ENCODE results near the gene TRIM65. TPM values are rescaled to one million over a fixed set of nuclear protein-coding genes. Genes with fewer than 3 reads are reported as not detected.
"Not testable (repeated sequence)": the region's sequence is repeated elsewhere in the genome, so short reads cannot be mapped to it uniquely, and the experiment has no call there.

The TRIM65 gene
- total and polyA plus RNA-seq, 2 donors = 15.2 to 21.5 TPM

- Histone ChIP-seq H3K4me1 (ENCODE audit: insufficient read depth) (no peaks in the 10 kb centered on the region), H3K36me3 (ENCODE audit: insufficient read depth) (no peaks in the 10 kb centered on the region), H3K27ac (ENCODE audit: low read depth) (peak within 1 kb of the TSS; percentile 41), H3K4me3 (ENCODE audit: low read depth, low read length) (peak within 1 kb of the TSS; percentile 64)
- DNase-seq (ENCODE audit: extremely low spot score) = no peak
- WGBS = under 1% methylated on average over 87 of the region's 87 CpGs
These were observed 18.4 kb downstream of the TRIM65 start, which contains the start of gene TRIM47 for GRCh38 chr17:75878174-75878998. Gene TRIM47 (minus strand): TSS chr17:75878581. CDS start chr17:75878548, 33 bp downstream.

GRCh38 chr17:75877752-75878173, 19.0 kb downstream of the TRIM65 start:
- Histone ChIP-seq H3K27ac (ENCODE audit: low read depth) (peak overlapping the region; percentile 41), H3K36me3 (ENCODE audit: insufficient read depth) (no peaks in the 10 kb centered on the region), H3K4me1 (ENCODE audit: insufficient read depth) (no peaks in the 10 kb centered on the region), H3K4me3 (ENCODE audit: low read depth, low read length) (peak overlapping the region; percentile 64)
- under 1% methylated on average over 56 of the region's 56 CpGs for WGBS
- no peak for DNase-seq (ENCODE audit: extremely low spot score)

DNA sequence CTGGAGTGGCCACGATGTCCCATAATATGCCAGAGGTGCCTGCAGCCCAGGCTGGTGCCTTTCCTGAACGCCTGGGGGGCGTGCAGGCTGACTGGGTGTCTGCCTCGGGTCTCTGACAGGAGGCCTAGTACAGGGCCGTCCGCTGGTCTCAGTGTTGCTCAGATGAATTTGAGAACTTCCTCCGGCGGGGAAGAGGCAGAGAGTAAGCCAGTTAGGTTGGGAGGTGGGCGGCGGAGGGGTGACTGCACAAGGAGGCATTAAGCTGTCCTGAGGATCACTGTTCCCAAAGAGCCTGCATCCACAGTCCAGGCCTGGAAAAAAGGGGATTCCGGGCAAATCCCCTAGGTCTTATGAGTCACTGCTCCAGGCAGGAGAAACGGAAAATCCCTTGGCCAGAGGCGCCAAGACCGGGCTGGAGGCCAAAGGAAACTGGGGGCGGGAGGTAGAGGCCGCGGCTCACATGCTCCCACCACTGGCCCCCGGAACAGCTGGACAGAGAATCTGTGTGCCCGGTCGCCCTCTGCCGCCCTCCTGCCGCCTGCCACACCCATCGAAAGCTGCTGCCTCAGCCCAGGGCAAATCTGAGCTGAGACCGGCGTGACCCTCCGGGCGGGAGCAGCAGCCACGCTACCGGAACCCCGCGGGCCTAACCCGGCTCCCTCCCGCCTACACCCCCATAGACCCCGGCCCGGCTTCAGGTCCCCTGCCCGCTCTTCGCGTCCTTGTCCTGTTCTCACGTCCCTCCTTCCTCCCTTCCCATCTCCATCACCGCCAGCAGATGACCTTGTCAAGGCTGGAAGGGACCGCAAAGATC, 19.6 kb downstream of the TRIM65 start:
- peak overlapping the region; percentile 76 for H3K27ac ChIP-seq (ENCODE audit: low read depth)
- no peak for DNase-seq (ENCODE audit: extremely low spot score)
- 4% methylated on average over 41 of the region's 41 CpGs for WGBS
- no peaks in the 10 kb centered on the region for H3K36me3 ChIP-seq (ENCODE audit: insufficient read depth)
- H3K4me1 ChIP-seq (ENCODE audit: insufficient read depth) = no peaks in the 10 kb centered on the region
- H3K4me3 ChIP-seq (ENCODE audit: low read depth, low read length) = peak overlapping the region; percentile 64

DNA sequence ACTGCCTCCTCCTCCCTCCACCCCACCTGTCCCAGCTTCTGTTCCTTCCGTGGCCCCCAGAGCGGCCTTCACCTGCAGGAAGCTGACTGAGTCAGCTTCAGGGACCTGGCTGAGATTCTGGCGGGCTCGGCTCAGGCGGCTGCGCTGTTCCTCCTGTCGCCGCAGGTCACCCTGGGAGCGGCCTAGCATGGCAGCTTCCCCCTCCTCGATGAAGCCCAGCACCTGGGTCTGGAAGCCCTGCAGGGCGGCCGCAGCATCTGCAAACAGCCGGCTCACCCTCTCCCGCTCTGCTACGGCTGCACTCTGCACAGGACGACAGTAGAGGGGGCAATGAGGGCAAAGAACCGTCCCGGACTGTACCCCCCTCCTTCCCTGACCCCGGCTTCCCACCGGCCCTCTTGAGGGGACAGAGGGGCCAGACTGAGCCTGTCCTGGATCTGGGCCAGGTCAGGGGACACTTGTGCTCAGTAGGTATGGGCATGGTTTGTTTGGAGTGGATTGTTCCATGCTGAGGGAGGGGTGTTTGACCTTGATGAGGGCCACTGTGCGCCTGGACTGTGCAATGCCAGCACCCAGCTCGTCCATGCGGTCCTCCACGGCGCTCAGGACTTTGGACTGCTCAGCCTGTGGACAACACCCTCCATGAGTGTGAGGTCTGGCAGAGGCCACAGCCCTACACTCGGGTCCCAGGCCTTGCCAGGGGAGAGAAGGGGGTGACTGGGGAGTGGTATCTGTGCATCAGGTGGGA, 20.4 kb downstream of the TRIM65 start:
- H3K4me1 ChIP-seq (ENCODE audit: insufficient read depth) = no peaks in the 10 kb centered on the region

GRCh38 chr17:75875940-75876189, 20.9 kb downstream of the TRIM65 start:
- peak overlapping the region; percentile 76 for H3K27ac ChIP-seq (ENCODE audit: low read depth)
- DNase-seq (ENCODE audit: extremely low spot score) = no peak
- no peaks in the 10 kb centered on the region for H3K36me3 ChIP-seq (ENCODE audit: insufficient read depth)
- WGBS = 50% methylated on average over 5 of the region's 5 CpGs
- no peak overlapping the region for H3K4me3 ChIP-seq (ENCODE audit: low read depth, low read length)
- no peaks in the 10 kb centered on the region for H3K4me1 ChIP-seq (ENCODE audit: insufficient read depth)

More for the DNA sequence above, 20.4 kb downstream of the TRIM65 start:
- 23% methylated on average over 26 of the region's 26 CpGs for WGBS
- H3K4me3 ChIP-seq (ENCODE audit: low read depth, low read length) = no peak overlapping the region
- H3K27ac ChIP-seq (ENCODE audit: low read depth) = peak overlapping the region; percentile 76
- no peak for DNase-seq (ENCODE audit: extremely low spot score)
- H3K36me3 ChIP-seq (ENCODE audit: insufficient read depth) = no peaks in the 10 kb centered on the region

GRCh38 chr17:75875182-75875939, 21.4 kb downstream of the TRIM65 start:
- H3K4me3 ChIP-seq (ENCODE audit: low read depth, low read length) = no peak overlapping the region

GRCh38 chr17:75874323-75875181, 22.2 kb downstream of the TRIM65 start:
- H3K4me3 ChIP-seq (ENCODE audit: low read depth, low read length) = no peak overlapping the region
- WGBS = 87% methylated on average over 38 of the region's 38 CpGs
- no peaks in the 10 kb centered on the region for H3K4me1 ChIP-seq (ENCODE audit: insufficient read depth)
- DNase-seq (ENCODE audit: extremely low spot score) = no peak
- no peak overlapping the region for H3K27ac ChIP-seq (ENCODE audit: low read depth)
- no peaks in the 10 kb centered on the region for H3K36me3 ChIP-seq (ENCODE audit: insufficient read depth)

More at GRCh38 chr17:75875182-75875939, 21.4 kb downstream of the TRIM65 start:
- WGBS = 60% methylated on average over 18 of the region's 18 CpGs
- Histone ChIP-seq H3K27ac (ENCODE audit: low read depth) (peak overlapping the region; percentile 76), H3K36me3 (ENCODE audit: insufficient read depth) (no peaks in the 10 kb centered on the region), H3K4me1 (ENCODE audit: insufficient read depth) (no peaks in the 10 kb centered on the region)
- DNase-seq (ENCODE audit: extremely low spot score) = no peak

DNA sequence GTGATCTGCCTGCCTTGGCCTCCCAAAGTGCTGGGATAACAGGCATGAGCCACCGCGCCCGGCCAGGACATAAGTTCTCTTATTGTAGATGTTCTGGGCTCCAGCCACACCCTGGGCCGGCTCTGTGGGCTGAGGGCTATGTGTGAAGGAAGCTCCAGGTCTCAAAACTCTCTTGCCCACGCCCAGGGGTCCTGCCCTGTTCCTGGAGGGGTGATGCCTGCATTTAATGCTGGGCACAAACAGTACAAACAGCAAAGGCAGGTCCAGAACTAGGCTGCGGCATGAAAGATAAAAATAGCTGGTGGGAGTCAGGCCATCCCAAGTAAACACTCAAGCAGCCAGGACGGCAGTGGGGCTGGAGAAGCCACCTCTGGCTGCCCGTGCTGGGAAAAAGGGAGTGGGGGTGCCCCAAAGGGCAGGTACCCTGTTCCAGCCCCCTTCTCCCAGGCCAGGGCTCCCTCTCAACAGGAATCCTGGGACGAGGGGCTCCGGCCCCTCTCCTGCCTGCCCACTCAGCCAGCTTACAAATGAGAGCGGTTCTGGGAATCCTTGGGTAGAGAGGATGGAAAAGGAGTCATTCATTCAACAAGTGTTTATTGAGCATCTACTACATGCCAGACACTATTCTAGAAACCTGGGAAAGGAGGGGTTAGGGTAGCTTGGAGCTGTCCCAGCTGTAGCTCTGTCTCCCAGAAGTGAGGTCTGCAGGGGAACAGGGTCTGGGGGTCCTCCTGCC, 23.0 kb downstream of the TRIM65 start:
- H3K27ac ChIP-seq (ENCODE audit: low read depth) = peak overlapping the region; percentile 12
- H3K4me3 ChIP-seq (ENCODE audit: low read depth, low read length) = no peak overlapping the region
- no peaks in the 10 kb centered on the region for H3K4me1 ChIP-seq (ENCODE audit: insufficient read depth)
- H3K36me3 ChIP-seq (ENCODE audit: insufficient read depth) = no peaks in the 10 kb centered on the region
- WGBS = 50% methylated on average over 11 of the region's 11 CpGs
- no peak for DNase-seq (ENCODE audit: extremely low spot score)

DNA sequence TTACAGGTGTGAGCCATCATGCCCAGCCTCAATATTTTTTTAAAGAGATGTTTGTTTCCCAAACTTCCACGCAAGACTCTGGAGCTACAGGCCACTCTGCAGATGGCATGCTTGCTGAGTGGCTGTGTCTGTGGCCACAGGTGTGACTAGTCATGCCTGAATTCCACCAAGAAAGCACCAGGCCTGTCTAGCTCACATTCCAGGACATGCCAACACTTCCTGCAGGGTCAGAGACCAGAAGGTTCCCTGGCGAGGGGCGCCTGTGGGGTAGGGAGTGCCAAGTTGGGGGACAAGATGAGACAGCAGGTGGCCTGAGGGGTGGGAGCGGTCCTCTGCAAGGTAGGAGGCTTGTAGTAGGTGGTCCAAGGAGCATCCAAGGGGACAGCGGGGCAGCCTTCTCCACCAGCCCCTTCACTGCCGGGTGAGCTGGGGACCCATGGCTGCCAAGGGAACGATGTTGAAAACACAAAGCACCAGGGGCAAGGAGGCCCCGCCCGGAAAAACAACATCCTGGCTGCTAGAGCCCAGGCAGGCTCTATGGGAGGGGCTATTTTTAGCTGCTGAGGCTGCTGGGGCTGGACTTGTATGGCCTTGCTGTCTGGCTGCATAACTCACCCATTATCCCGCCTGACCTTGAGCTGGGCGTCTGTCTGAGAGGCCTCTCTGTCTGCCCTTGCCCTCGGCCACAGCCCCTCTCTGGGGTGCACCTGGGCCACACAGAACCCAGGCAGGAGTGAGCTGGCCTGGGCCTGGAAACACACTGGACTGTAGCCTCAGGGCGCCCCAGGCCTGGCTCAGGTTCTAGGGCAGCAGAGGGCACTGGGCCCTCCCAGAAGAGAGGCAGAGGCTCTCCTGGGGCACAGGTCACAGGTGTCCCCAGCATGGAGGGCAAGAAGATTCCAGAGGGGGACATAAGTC, 24.1 kb downstream of the TRIM65 start:
- WGBS = 27% methylated on average over 13 of the region's 13 CpGs
- Histone ChIP-seq H3K4me1 (ENCODE audit: insufficient read depth) (no peaks in the 10 kb centered on the region), H3K27ac (ENCODE audit: low read depth) (peak overlapping the region; percentile 73), H3K4me3 (ENCODE audit: low read depth, low read length) (no peak overlapping the region), H3K36me3 (ENCODE audit: insufficient read depth) (no peaks in the 10 kb centered on the region)
- no peak for DNase-seq (ENCODE audit: extremely low spot score)

DNA sequence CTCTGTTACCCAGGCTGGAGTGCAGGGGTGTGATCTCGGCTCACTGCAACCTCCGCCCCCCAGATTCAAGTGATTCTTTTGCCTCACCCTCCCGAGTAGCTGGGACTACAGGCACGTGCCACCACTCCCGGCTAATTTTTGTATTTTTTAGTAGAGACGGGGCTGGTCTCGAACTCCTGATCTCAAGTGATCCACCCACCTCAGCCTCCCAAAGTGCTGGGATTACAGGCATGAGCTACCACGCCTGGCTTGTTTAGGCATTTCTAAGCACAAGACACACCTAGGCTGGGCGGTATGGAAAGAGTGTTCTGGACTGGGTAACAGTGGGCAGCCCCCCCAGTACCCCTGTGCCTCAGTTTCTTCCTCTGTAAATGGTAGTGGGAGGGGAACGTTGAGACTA, 26.5 kb downstream of the TRIM65 start:
- H3K36me3 ChIP-seq (ENCODE audit: insufficient read depth); DNase-seq (ENCODE audit: extremely low spot score); H3K4me3 ChIP-seq (ENCODE audit: low read depth, low read length); H3K4me1 ChIP-seq (ENCODE audit: insufficient read depth); H3K27ac ChIP-seq (ENCODE audit: low read depth): not testable (repeated sequence)
- WGBS = 47% methylated on average over 10 of the region's 10 CpGs
